Liver (tissue), 9 donors: ENCODE results near the gene MYB. TPM values are rescaled to one million over a fixed set of nuclear protein-coding genes. Genes with fewer than 3 reads are reported as not detected.

Experiments used
- DNase-seq: peaks from one replicate; pipeline ENCODE4 v3.0.0-alpha.2; 2017; ENCODE audit warnings: low spot score
- H3K27ac ChIP-seq, 2 donors: one replicate each; pipeline ENCODE4 v1.7.0; 2013; ENCODE audit warnings: inconsistent platforms in 2 of 2, low read length in 2 of 2, control low read depth in 1 of 2, low read depth in 1 of 2, mild to moderate bottlenecking in 1 of 2
- H3K27me3 ChIP-seq, 4 donors: one replicate each; pipeline versions ENCODE4 v1.6.1 to v1.7.0; 2013; ENCODE audit warnings: low read length in 3 of 4, inconsistent platforms in 1 of 4, mild to moderate bottlenecking in 1 of 4, moderate library complexity in 1 of 4; ENCODE audit not compliant: control insufficient read depth in 4 of 4, insufficient read depth in 4 of 4
- H3K36me3 ChIP-seq, 4 donors: one replicate each; pipeline versions ENCODE4 v1.6.1 to v1.7.0; 2013; ENCODE audit warnings: low read length in 3 of 4, mild to moderate bottlenecking in 3 of 4, low read depth in 1 of 4, moderate library complexity in 1 of 4; ENCODE audit not compliant: control insufficient read depth in 4 of 4, insufficient read depth in 3 of 4
- H3K4me1 ChIP-seq, 4 donors: one replicate each; pipeline versions ENCODE4 v1.6.1 to v1.7.0; 2013; ENCODE audit warnings: low read length in 3 of 4, mild to moderate bottlenecking in 3 of 4, moderate library complexity in 1 of 4; ENCODE audit not compliant: control insufficient read depth in 4 of 4, insufficient read depth in 4 of 4
- H3K4me3 ChIP-seq, 3 donors: one replicate each; pipeline versions ENCODE4 v1.6.1 to v1.7.0; 2013; ENCODE audit warnings: low read length in 3 of 3, control low read depth in 1 of 3, low read depth in 1 of 3, mild to moderate bottlenecking in 1 of 3
- H3K9ac ChIP-seq, 2 donors: one replicate each; pipeline ENCODE4 v1.7.0; 2013; ENCODE audit warnings: low read length in 2 of 2, mild to moderate bottlenecking in 2 of 2, moderate library complexity in 2 of 2, control low read depth in 1 of 2, low read depth in 1 of 2
- H3K9me3 ChIP-seq, 4 donors: one replicate each; pipeline versions ENCODE4 v1.6.1 to v1.7.0; 2013; ENCODE audit warnings: low read length in 3 of 4; ENCODE audit not compliant: control insufficient read depth in 4 of 4
- EGR1 ChIP-seq, 2 donors: IDR thresholded peaks; 2 replicates each; pipeline ENCODE4 v1.6.1; 2016 to 2018; ENCODE audit warnings: antibody characterized with exemption in 2 of 2, low read depth in 2 of 2
- FOXA1 ChIP-seq: IDR thresholded peaks from 2 replicates; pipeline ENCODE4 v1.6.1; 2016; ENCODE audit warnings: antibody characterized with exemption
- FOXA2 ChIP-seq: IDR thresholded peaks from 2 replicates; pipeline ENCODE4 v1.6.1; 2016; ENCODE audit warnings: antibody characterized with exemption
- GABPA ChIP-seq, 2 donors: IDR thresholded peaks in 1 of 2; conservative IDR thresholded peaks in 1 of 2; 2 replicates each; pipeline ENCODE4 v1.6.1; 2016; ENCODE audit warnings: antibody characterized with exemption in 2 of 2, mild to moderate bottlenecking in 1 of 2, moderate library complexity in 1 of 2
- HNF4A ChIP-seq, 2 donors: conservative IDR thresholded peaks; 2 replicates each; pipeline ENCODE4 v1.6.1; 2016; ENCODE audit warnings: antibody characterized with exemption in 2 of 2, mild to moderate bottlenecking in 2 of 2
- JUND ChIP-seq, 2 donors: IDR thresholded peaks; 2 replicates each; pipeline ENCODE4 v1.6.1; 2016; ENCODE audit warnings: antibody characterized with exemption in 2 of 2
- NR2F2 ChIP-seq: IDR thresholded peaks from 2 replicates; pipeline ENCODE4 v1.6.1; 2016; ENCODE audit warnings: antibody characterized with exemption
- TAF1 ChIP-seq: conservative IDR thresholded peaks from 2 replicates; pipeline ENCODE4 v1.6.1; 2016; ENCODE audit warnings: antibody characterized with exemption, mild to moderate bottlenecking
- WGBS: extraction: QIAGEN DNeasy Blood & Tissue Kit; methylation state at CpG from one replicate; pipeline ENCODE4 v1.1.7; 2013; 5-methylcytosine and 5-hydroxymethylcytosine counted together
- polyA plus RNA-seq, 2 donors: library from polyadenylated mRNA; stranded (reverse) in 1 of 2; unstranded in 1 of 2; fragments of 200-250 nt in 1 of 2; fragments of >200 nt in 1 of 2; fragmentation: Nextera tagmentation in 1 of 2; extraction: Ambion mirVana in 1 of 2; gene quantifications; one replicate each; pipeline versions ENCODE4 v1.2.1 to v1.2.3, GENCODE V29; 2013 to 2015
- total RNA-seq, 2 donors: library from RNA; depleted of rRNA; stranded (reverse); fragments of >200 nt; gene quantifications; one replicate each; pipeline ENCODE4 v1.2.3, GENCODE V29; 2014
- TF ChIP-seq, protein P1 (sequence below): IDR thresholded peaks from 2 replicates; pipeline ENCODE4 v1.6.1; 2016; ENCODE audit warnings: antibody characterized with exemption
- TF ChIP-seq, protein P2 (sequence below): IDR thresholded peaks from 2 replicates; pipeline ENCODE4 v1.6.1; 2016; ENCODE audit warnings: antibody characterized with exemption, mild to moderate bottlenecking
- donor health status: healthy.
- donor health status: healthy.
- donor health status: healthy.
- donor health status: healthy.
- donor health status: healthy.

MYB gene
- total and polyA plus RNA-seq, 4 donors = 0.08 to 19.8 (median 0.11) TPM

GRCh38 chr6:135229996-135230395 is 48.9 kb downstream of the MYB start:
- Histone ChIP-seq H3K9ac (no peak overlapping the region), H3K9me3 (no peaks in the 10 kb centered on the region), H3K36me3 (no peaks in the 10 kb centered on the region), H3K4me3 (no peak overlapping the region), H3K27me3 (no peaks in the 10 kb centered on the region), H3K27ac (no peak overlapping the region), H3K4me1 (no peaks in the 10 kb centered on the region)
- WGBS = 86% methylated on average over 2 of the region's 2 CpGs
- TF ChIP-seq, protein P1, sequence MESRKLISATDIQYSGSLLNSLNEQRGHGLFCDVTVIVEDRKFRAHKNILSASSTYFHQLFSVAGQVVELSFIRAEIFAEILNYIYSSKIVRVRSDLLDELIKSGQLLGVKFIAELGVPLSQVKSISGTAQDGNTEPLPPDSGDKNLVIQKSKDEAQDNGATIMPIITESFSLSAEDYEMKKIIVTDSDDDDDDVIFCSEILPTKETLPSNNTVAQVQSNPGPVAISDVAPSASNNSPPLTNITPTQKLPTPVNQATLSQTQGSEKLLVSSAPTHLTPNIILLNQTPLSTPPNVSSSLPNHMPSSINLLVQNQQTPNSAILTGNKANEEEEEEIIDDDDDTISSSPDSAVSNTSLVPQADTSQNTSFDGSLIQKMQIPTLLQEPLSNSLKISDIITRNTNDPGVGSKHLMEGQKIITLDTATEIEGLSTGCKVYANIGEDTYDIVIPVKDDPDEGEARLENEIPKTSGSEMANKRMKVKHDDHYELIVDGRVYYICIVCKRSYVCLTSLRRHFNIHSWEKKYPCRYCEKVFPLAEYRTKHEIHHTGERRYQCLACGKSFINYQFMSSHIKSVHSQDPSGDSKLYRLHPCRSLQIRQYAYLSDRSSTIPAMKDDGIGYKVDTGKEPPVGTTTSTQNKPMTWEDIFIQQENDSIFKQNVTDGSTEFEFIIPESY = no peak
- DNase-seq = no peak

- DNase-seq = no peak
- no peaks in the 10 kb centered on the region for H3K36me3 ChIP-seq
- no peak overlapping the region for H3K9ac ChIP-seq
- TF ChIP-seq, protein P2, sequence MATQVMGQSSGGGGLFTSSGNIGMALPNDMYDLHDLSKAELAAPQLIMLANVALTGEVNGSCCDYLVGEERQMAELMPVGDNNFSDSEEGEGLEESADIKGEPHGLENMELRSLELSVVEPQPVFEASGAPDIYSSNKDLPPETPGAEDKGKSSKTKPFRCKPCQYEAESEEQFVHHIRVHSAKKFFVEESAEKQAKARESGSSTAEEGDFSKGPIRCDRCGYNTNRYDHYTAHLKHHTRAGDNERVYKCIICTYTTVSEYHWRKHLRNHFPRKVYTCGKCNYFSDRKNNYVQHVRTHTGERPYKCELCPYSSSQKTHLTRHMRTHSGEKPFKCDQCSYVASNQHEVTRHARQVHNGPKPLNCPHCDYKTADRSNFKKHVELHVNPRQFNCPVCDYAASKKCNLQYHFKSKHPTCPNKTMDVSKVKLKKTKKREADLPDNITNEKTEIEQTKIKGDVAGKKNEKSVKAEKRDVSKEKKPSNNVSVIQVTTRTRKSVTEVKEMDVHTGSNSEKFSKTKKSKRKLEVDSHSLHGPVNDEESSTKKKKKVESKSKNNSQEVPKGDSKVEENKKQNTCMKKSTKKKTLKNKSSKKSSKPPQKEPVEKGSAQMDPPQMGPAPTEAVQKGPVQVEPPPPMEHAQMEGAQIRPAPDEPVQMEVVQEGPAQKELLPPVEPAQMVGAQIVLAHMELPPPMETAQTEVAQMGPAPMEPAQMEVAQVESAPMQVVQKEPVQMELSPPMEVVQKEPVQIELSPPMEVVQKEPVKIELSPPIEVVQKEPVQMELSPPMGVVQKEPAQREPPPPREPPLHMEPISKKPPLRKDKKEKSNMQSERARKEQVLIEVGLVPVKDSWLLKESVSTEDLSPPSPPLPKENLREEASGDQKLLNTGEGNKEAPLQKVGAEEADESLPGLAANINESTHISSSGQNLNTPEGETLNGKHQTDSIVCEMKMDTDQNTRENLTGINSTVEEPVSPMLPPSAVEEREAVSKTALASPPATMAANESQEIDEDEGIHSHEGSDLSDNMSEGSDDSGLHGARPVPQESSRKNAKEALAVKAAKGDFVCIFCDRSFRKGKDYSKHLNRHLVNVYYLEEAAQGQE = no peak
- TF ChIP-seq FOXA2 (no peak), GABPA (IDR thresholded peaks at IDR 0.05 in 1 of 2, conservative IDR thresholded peaks at IDR 0.05 in 1 of 2) (no peak), EGR1 (IDR thresholded peaks at IDR 0.05; ENCODE audit: low read depth in 2 of 2) (no peak), JUND (IDR thresholded peaks at IDR 0.05) (no peak), FOXA1 (no peak), NR2F2 (no peak), HNF4A (conservative IDR thresholded peaks at IDR 0.05) (no peak), TAF1 (no peak)
- TF ChIP-seq, protein P1 = no peak
- no peaks in the 10 kb centered on the region for H3K27me3 ChIP-seq
- H3K4me3 ChIP-seq = no peak overlapping the region
- no peaks in the 10 kb centered on the region for H3K4me1 ChIP-seq
- WGBS = 83% methylated on average over 3 of the region's 3 CpGs
- no peaks in the 10 kb centered on the region for H3K9me3 ChIP-seq
- no peak overlapping the region for H3K27ac ChIP-seq
Measured at GRCh38 chr6:135230711-135231468, 49.8 kb downstream of the MYB start.
